NT2/D1 (cell line): ENCODE measurements around the gene ACTN4.

Source experiments
- DNase-seq: peaks from one replicate; pipeline ENCODE4 v3.0.0-alpha.2; 2011; ENCODE audit warnings: low read depth, low spot score
- H3K27me3 ChIP-seq: 2 replicates; pipeline ENCODE4 v1.6.0; 2011; ENCODE audit warnings: mild to moderate bottlenecking; ENCODE audit not compliant: insufficient read length, insufficient read depth
- H3K36me3 ChIP-seq: 2 replicates; pipeline ENCODE4 v1.6.1; 2011; ENCODE audit warnings: mild to moderate bottlenecking, low read length, mixed read lengths; ENCODE audit not compliant: insufficient read depth, insufficient read length
- H3K4me1 ChIP-seq: 2 replicates; pipeline ENCODE4 v1.5.1; 2011; ENCODE audit not compliant: insufficient read depth, insufficient read length
- H3K4me3 ChIP-seq: 2 replicates; pipeline ENCODE4 v1.5.1; 2011; ENCODE audit warnings: low read depth; ENCODE audit not compliant: insufficient read length
- H3K9ac ChIP-seq: 2 replicates; pipeline ENCODE4 v1.6.0; 2011; ENCODE audit warnings: low read depth; ENCODE audit not compliant: insufficient read length
- H3K9me3 ChIP-seq: 2 replicates; pipeline ENCODE4 v1.5.1; 2011; ENCODE audit warnings: mild to moderate bottlenecking, low read length; ENCODE audit not compliant: insufficient read depth
- SUZ12 ChIP-seq: IDR thresholded peaks from 2 replicates; pipeline ENCODE4 v1.6.1; 2011; ENCODE audit not compliant: insufficient read length, insufficient read depth; ENCODE audit errors: extremely low read depth
- YY1 ChIP-seq: IDR thresholded peaks from 2 replicates; pipeline ENCODE4 v1.6.1; 2011; ENCODE audit not compliant: insufficient read length, insufficient read depth
- ZNF274 ChIP-seq: IDR thresholded peaks from 2 replicates; pipeline ENCODE4 v1.6.1; 2011; ENCODE audit warnings: mild to moderate bottlenecking, low read depth, low read length

Gene ACTN4

GRCh38 chr19:38695832-38696728 is 48.6 kb downstream of the ACTN4 start:
- Histone ChIP-seq H3K9me3 (no peaks in the 10 kb centered on the region), H3K27me3 (no peaks in the 10 kb centered on the region), H3K36me3 (peaks cover 72% of the 10 kb centered on the region), H3K9ac (no peak overlapping the region), H3K4me1 (peaks cover 24% of the 10 kb centered on the region), H3K4me3 (no peak overlapping the region)
- no peak for DNase-seq
- TF ChIP-seq SUZ12 (no peak), YY1 (no peak), ZNF274 (no peak)

- Histone ChIP-seq H3K4me1 (peaks cover 24% of the 10 kb centered on the region), H3K9ac (no peak overlapping the region), H3K36me3 (peaks cover 77% of the 10 kb centered on the region), H3K9me3 (no peaks in the 10 kb centered on the region), H3K4me3 (no peak overlapping the region), H3K27me3 (no peaks in the 10 kb centered on the region)
- no peak for TF ChIP-seq ZNF274
- no peak for TF ChIP-seq YY1
- DNase-seq, result no peak
These were observed 49.2 kb downstream of the ACTN4 start for GRCh38 chr19:38696729-38697055.

- TF ChIP-seq SUZ12, result no peak
- TF ChIP-seq YY1, result no peak
- no peak for TF ChIP-seq ZNF274
- H3K4me3 ChIP-seq, result no peak overlapping the region
- H3K9me3 ChIP-seq, result no peaks in the 10 kb centered on the region
- H3K36me3 ChIP-seq, result peaks cover 77% of the 10 kb centered on the region
- peaks cover 19% of the 10 kb centered on the region for H3K4me1 ChIP-seq
- no peaks in the 10 kb centered on the region for H3K27me3 ChIP-seq
- no peak overlapping the region for H3K9ac ChIP-seq
- DNase-seq, result no peak
These were observed 49.7 kb downstream of the ACTN4 start for GRCh38 chr19:38697197-38697596.

- TF ChIP-seq ZNF274, result no peak
- TF ChIP-seq SUZ12, result no peak
- no peak for TF ChIP-seq YY1
These were observed 50.2 kb downstream of the ACTN4 start for GRCh38 chr19:38697641-38698071.

GRCh38 chr19:38698225-38699026 is 51.0 kb downstream of the ACTN4 start:
- H3K9ac ChIP-seq, result no peak overlapping the region

More at GRCh38 chr19:38697641-38698071, 50.2 kb downstream of the ACTN4 start:
- DNase-seq, result no peak
- Histone ChIP-seq H3K27me3 (no peaks in the 10 kb centered on the region), H3K4me3 (no peak overlapping the region), H3K36me3 (peaks cover 77% of the 10 kb centered on the region), H3K9me3 (no peaks in the 10 kb centered on the region), H3K9ac (no peak overlapping the region), H3K4me1 (peaks cover 15% of the 10 kb centered on the region)

GRCh38 chr19:38699027-38699346 is 51.5 kb downstream of the ACTN4 start:
- no peak for DNase-seq
- Histone ChIP-seq H3K4me3 (no peak overlapping the region), H3K36me3 (peaks cover 83% of the 10 kb centered on the region)

More at GRCh38 chr19:38698225-38699026, 51.0 kb downstream of the ACTN4 start:
- Histone ChIP-seq H3K9me3 (no peaks in the 10 kb centered on the region), H3K4me3 (no peak overlapping the region), H3K36me3 (peaks cover 80% of the 10 kb centered on the region), H3K4me1 (peaks cover 11% of the 10 kb centered on the region), H3K27me3 (no peaks in the 10 kb centered on the region)
- TF ChIP-seq YY1 (no peak), SUZ12 (no peak)
- no peak for DNase-seq

GRCh38 chr19:38699647-38700349 is 52.3 kb downstream of the ACTN4 start:
- peaks cover 85% of the 10 kb centered on the region for H3K36me3 ChIP-seq
- H3K9ac ChIP-seq, result no peak overlapping the region
- H3K9me3 ChIP-seq, result no peaks in the 10 kb centered on the region
- no peaks in the 10 kb centered on the region for H3K27me3 ChIP-seq
- no peak overlapping the region for H3K4me3 ChIP-seq
- no peak for TF ChIP-seq SUZ12
- peaks cover 14% of the 10 kb centered on the region for H3K4me1 ChIP-seq
- no peak for DNase-seq

More at GRCh38 chr19:38699027-38699346, 51.5 kb downstream of the ACTN4 start:
- no peak for TF ChIP-seq ZNF274
- Histone ChIP-seq H3K9me3 (no peaks in the 10 kb centered on the region), H3K27me3 (no peaks in the 10 kb centered on the region), H3K9ac (no peak overlapping the region), H3K4me1 (peaks cover 14% of the 10 kb centered on the region)
